Endodermal cell (in vitro differentiated cells): ENCODE measurements around the gene TEF. TPM values are rescaled to one million over a fixed set of nuclear protein-coding genes. Genes with fewer than 3 reads are reported as not detected.

ENCODE experiments used
- DNase-seq: peaks from one replicate; pipeline ENCODE4 v3.0.0-alpha.2; 2017
- H3K27ac ChIP-seq: 2 replicates; pipeline ENCODE4 v1.5.1; 2013; ENCODE audit warnings: mild to moderate bottlenecking, low read depth, low read length, moderate library complexity
- H3K27me3 ChIP-seq: 2 replicates; pipeline ENCODE4 v1.6.1; 2013; ENCODE audit warnings: mild to moderate bottlenecking, low read length, moderate library complexity; ENCODE audit not compliant: insufficient read depth, control insufficient read depth, poor library complexity, severe bottlenecking
- H3K36me3 ChIP-seq: 2 replicates; pipeline ENCODE4 v1.7.0; 2013; ENCODE audit warnings: mild to moderate bottlenecking, low read length, moderate library complexity; ENCODE audit not compliant: control insufficient read depth, insufficient read depth
- H3K4me1 ChIP-seq: one replicate; pipeline ENCODE4 v1.7.0; 2013; ENCODE audit warnings: low read length; ENCODE audit not compliant: control insufficient read depth, insufficient read depth
- H3K4me3 ChIP-seq: 2 replicates; pipeline ENCODE4 v1.5.1; 2013; ENCODE audit warnings: mild to moderate bottlenecking, low read length, moderate library complexity
- H3K9ac ChIP-seq: 2 replicates; pipeline ENCODE4 v1.6.1; 2013; ENCODE audit warnings: mild to moderate bottlenecking, low read length, moderate library complexity; ENCODE audit not compliant: poor library complexity, severe bottlenecking; ENCODE audit errors: extremely low read depth
- H3K9me3 ChIP-seq: 2 replicates; pipeline ENCODE4 v1.6.1; 2013; ENCODE audit warnings: mild to moderate bottlenecking, low read length, moderate library complexity; ENCODE audit not compliant: control insufficient read depth
- H3K27ac Mint-ChIP-seq: 2 replicates; pipeline ENCODE4 v1.8.0; 2020; ENCODE audit warnings: mixed read lengths
- H3K27me3 Mint-ChIP-seq: 2 replicates; pipeline ENCODE4 v1.8.0; 2021; ENCODE audit warnings: mild to moderate bottlenecking, mixed read lengths; ENCODE audit not compliant: insufficient read depth
- H3K36me3 Mint-ChIP-seq: 2 replicates; pipeline ENCODE4 v1.8.0; 2020; ENCODE audit warnings: low read depth, mixed read lengths
- H3K4me1 Mint-ChIP-seq: 2 replicates; pipeline ENCODE4 v1.8.0; 2020; ENCODE audit warnings: mixed read lengths
- H3K4me3 Mint-ChIP-seq: 2 replicates; pipeline ENCODE4 v1.8.0; 2020; ENCODE audit warnings: mild to moderate bottlenecking, moderate library complexity, mixed read lengths
- H3K9me3 Mint-ChIP-seq: 2 replicates; pipeline ENCODE4 v1.8.0; 2020; ENCODE audit warnings: mild to moderate bottlenecking, mixed read lengths
- WGBS, 2 experiments: methylation state at CpG; one replicate each; pipeline versions ENCODE4 v1.1.5 to v1.1.7; 2013; ENCODE audit warnings: missing lambda C conversion rate in 2 of 2, mixed read lengths in 1 of 2; ENCODE audit not compliant: insufficient coverage in 1 of 2, insufficient read length in 1 of 2; 5-methylcytosine and 5-hydroxymethylcytosine counted together
- total RNA-seq, 2 donors: library from RNA; stranded (reverse); fragmentation: NEBNext Ultra II Directional in 1 of 2; extraction: Animal tissue kit (Norgen Biotek cat#: 25700) in 1 of 2; gene quantifications; 2 replicates in 1 of 2; 3 replicates in 1 of 2; pipeline ENCODE4 v1.2.1, GENCODE V29; 2021
- TF ChIP-seq, protein P1 (sequence below): fragments of 200-600 bp; sonication (generic); conservative IDR thresholded peaks from 2 replicates; pipeline ENCODE4 v1.5.0; 2021; ENCODE audit warnings: antibody characterized with exemption, mild to moderate bottlenecking

The TEF gene
- total RNA-seq, 2 donors from 2014 or later = 4.7 to 7.9 TPM

GRCh38 chr22:41347066-41347859 is 34.5 kb upstream of the TEF start:
- H3K4me3 ChIP-seq = no peak overlapping the region
- H3K27me3 ChIP-seq = no peaks in the 10 kb centered on the region
- H3K4me1 ChIP-seq = no peaks in the 10 kb centered on the region
- no peak overlapping the region for H3K27ac ChIP-seq
- 92 to 93% methylated on average over 9 to 18 of the region's 18 CpGs for WGBS, 2 experiments
- H3K9me3 ChIP-seq = no peaks in the 10 kb centered on the region
- Mint-ChIP-seq H3K9me3 (no peaks in the 10 kb centered on the region), H3K36me3 (peaks cover 55% of the 10 kb centered on the region), H3K27ac (no peak overlapping the region), H3K27me3 (no peaks in the 10 kb centered on the region), H3K4me1 (no peaks in the 10 kb centered on the region), H3K4me3 (no peak overlapping the region)
- no peak for DNase-seq
- TF ChIP-seq, protein P1, sequence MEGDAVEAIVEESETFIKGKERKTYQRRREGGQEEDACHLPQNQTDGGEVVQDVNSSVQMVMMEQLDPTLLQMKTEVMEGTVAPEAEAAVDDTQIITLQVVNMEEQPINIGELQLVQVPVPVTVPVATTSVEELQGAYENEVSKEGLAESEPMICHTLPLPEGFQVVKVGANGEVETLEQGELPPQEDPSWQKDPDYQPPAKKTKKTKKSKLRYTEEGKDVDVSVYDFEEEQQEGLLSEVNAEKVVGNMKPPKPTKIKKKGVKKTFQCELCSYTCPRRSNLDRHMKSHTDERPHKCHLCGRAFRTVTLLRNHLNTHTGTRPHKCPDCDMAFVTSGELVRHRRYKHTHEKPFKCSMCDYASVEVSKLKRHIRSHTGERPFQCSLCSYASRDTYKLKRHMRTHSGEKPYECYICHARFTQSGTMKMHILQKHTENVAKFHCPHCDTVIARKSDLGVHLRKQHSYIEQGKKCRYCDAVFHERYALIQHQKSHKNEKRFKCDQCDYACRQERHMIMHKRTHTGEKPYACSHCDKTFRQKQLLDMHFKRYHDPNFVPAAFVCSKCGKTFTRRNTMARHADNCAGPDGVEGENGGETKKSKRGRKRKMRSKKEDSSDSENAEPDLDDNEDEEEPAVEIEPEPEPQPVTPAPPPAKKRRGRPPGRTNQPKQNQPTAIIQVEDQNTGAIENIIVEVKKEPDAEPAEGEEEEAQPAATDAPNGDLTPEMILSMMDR = no peak
- H3K9ac ChIP-seq = no peak overlapping the region
- peaks cover 58% of the 10 kb centered on the region for H3K36me3 ChIP-seq

GRCh38 chr22:41348964-41349484 is 32.7 kb upstream of the TEF start:
- Histone ChIP-seq H3K27ac (no peak overlapping the region), H3K9ac (no peak overlapping the region), H3K27me3 (no peaks in the 10 kb centered on the region), H3K4me3 (no peak overlapping the region), H3K4me1 (no peaks in the 10 kb centered on the region), H3K36me3 (peaks cover 56% of the 10 kb centered on the region), H3K9me3 (no peaks in the 10 kb centered on the region)
- DNase-seq = no peak
- TF ChIP-seq, protein P1 = no peak
- Mint-ChIP-seq H3K4me1 (no peaks in the 10 kb centered on the region), H3K27me3 (no peaks in the 10 kb centered on the region), H3K9me3 (no peaks in the 10 kb centered on the region), H3K27ac (no peak overlapping the region), H3K36me3 (peaks cover 62% of the 10 kb centered on the region), H3K4me3 (no peak overlapping the region)
- 95 to 97% methylated on average over 11 to 22 of the region's 22 CpGs for WGBS, 2 experiments

GRCh38 chr22:41350087-41350486 is 31.7 kb upstream of the TEF start:
- Mint-ChIP-seq H3K27me3 (no peaks in the 10 kb centered on the region), H3K9me3 (no peaks in the 10 kb centered on the region), H3K4me3 (no peak overlapping the region), H3K27ac (no peak overlapping the region), H3K4me1 (no peaks in the 10 kb centered on the region), H3K36me3 (peaks cover 63% of the 10 kb centered on the region)
- Histone ChIP-seq H3K27me3 (no peaks in the 10 kb centered on the region), H3K4me1 (no peaks in the 10 kb centered on the region), H3K27ac (no peak overlapping the region), H3K36me3 (peaks cover 53% of the 10 kb centered on the region), H3K4me3 (no peak overlapping the region), H3K9me3 (no peaks in the 10 kb centered on the region), H3K9ac (no peak overlapping the region)
- DNase-seq = no peak
- TF ChIP-seq, protein P1 = no peak
- 95 to 100% methylated on average over 3 to 4 of the region's 4 CpGs for WGBS, 2 experiments
